22Rv1 (cell line): ENCODE data around the gene AP3S2.

ENCODE experiments used
- ZFX ChIP-seq: fragments of 450-650 bp; IDR thresholded peaks from 2 replicates; pipeline ENCODE4 v1.6.1; 2017; ENCODE audit warnings: antibody characterized with exemption, borderline replicate concordance
- TF ChIP-seq, protein P1 (sequence below): fragments of 450-650 bp; IDR thresholded peaks from 2 replicates; pipeline ENCODE4 v1.5.1; 2017; ENCODE audit warnings: mild to moderate bottlenecking

DNA sequence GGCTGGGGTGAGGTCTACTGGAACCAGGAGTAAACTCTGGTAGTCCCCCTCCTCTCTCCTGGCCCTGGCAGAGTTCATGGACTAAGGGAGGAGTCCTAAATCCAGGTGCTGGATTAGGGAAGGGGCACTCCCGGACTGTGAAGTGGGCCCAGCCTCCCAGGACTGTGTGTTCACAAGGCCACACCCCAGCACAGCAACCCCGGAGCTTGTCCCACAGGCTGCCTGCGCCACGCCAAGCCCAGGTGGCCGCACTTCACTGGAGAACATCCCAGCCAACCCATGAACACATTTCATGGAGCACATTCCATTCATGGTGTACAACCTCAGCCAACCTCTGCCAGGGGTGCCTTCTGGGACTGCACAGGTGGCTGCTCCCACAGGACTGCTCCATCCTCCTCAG is 10.7 kb upstream of the AP3S2 start:
- TF ChIP-seq, protein P1, sequence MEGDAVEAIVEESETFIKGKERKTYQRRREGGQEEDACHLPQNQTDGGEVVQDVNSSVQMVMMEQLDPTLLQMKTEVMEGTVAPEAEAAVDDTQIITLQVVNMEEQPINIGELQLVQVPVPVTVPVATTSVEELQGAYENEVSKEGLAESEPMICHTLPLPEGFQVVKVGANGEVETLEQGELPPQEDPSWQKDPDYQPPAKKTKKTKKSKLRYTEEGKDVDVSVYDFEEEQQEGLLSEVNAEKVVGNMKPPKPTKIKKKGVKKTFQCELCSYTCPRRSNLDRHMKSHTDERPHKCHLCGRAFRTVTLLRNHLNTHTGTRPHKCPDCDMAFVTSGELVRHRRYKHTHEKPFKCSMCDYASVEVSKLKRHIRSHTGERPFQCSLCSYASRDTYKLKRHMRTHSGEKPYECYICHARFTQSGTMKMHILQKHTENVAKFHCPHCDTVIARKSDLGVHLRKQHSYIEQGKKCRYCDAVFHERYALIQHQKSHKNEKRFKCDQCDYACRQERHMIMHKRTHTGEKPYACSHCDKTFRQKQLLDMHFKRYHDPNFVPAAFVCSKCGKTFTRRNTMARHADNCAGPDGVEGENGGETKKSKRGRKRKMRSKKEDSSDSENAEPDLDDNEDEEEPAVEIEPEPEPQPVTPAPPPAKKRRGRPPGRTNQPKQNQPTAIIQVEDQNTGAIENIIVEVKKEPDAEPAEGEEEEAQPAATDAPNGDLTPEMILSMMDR: no peak
- no peak for TF ChIP-seq ZFX
